Measurements from ENCODE around the gene TSPAN18. TPM values are rescaled to one million over a fixed set of nuclear protein-coding genes. Genes with fewer than 3 reads are reported as not detected.

TSPAN18 gene
- total RNA-seq, 1 experiment from 2014 or later = 21.3 TPM

DNA sequence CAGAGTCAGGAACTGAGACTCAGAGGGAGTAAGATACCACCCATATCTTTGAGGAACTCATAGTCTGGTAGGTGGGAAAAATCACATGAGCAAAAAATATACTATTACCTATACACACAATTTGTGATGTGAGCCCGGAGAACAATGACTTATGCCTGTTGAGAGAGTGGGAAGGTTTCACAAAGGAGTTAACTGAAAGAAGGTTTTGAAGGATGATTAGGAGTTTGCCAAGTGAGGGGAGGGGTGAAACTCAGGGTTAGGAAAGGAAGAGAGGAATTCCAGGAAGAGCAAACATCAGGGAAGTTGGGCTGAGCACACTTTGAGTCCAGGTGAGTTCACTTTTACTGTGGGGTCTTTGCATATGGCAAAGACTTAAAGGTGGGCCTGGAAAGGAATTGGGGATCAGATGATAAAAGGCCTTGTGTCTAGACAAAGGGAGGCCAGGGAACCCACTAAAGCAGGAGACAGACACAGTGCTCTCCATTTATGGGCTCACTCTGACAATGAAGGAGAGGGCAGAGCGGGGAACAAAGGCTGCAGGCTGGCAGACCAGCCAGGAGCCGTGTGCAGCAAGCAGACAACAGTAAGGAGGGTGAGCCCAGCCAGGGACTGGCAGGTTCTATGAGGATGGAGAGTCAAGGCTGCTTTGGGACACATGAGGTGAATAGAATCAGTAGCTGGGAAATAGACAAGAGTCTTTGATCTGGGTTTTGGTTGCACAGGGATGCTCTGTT, 33.1 kb downstream of the TSPAN18 start:
- Histone ChIP-seq H3K4me3 (ENCODE audit: low read depth in 2 of 2, low read length in 2 of 2) (no peak overlapping the region), H3K9me3 (ENCODE audit: control insufficient read depth, insufficient read depth, low read depth, low read length) (no peaks in the 10 kb centered on the region), H3K36me3 (ENCODE audit: control insufficient read depth, insufficient read depth, low read length) (no peaks in the 10 kb centered on the region), H3K27me3 (ENCODE audit: control insufficient read depth, insufficient read depth, low read length) (0 out of 2 replicates have a peak, but pooled peaks cover 4% of the 10 kb centered on the region), H3K4me1 (ENCODE audit: control insufficient read depth, insufficient read depth, low read length) (peaks cover 12% of the 10 kb centered on the region; the same call in 1 of the 2 replicates), H3K27ac (ENCODE audit: low read length) (no peak overlapping the region)
- ChIA-PET CTCF (interaction anchor here (0.6 kb wide), 1 partner anchor 135 kb away, joined by 3 read pairs; no protein-coding TSS in a partner anchor), POLR2A (interaction anchor here (0.6 kb wide), 1 partner anchor 118 kb away, joined by 4 read pairs; no protein-coding TSS in a partner anchor)
- ATAC-seq (no peak), DNase-seq (ENCODE audit: low read depth, low spot score) (no peak)
- in situ Hi-C loops (cut with HindIII; ENCODE audit: low pct_unique_long_range_greater_than_20kb, low sequenced_read_pairs) = no loop called here
- intact Hi-C loops (cut with micrococcal nuclease; ENCODE audit: unreplicated experiment) = no loop called here
- TF ChIP-seq TCF7L2 (IDR thresholded peaks at IDR 0.05; ENCODE audit: low read depth, low read length) (no peak), SIN3A (IDR thresholded peaks at IDR 0.05; ENCODE audit: borderline replicate concordance, insufficient read depth, low read depth, low read length) (no peak), POLR2AphosphoS5 (IDR thresholded peaks at IDR 0.05; ENCODE audit: low read depth, low read length) (no peak)
- TF ChIP-seq, protein P1, sequence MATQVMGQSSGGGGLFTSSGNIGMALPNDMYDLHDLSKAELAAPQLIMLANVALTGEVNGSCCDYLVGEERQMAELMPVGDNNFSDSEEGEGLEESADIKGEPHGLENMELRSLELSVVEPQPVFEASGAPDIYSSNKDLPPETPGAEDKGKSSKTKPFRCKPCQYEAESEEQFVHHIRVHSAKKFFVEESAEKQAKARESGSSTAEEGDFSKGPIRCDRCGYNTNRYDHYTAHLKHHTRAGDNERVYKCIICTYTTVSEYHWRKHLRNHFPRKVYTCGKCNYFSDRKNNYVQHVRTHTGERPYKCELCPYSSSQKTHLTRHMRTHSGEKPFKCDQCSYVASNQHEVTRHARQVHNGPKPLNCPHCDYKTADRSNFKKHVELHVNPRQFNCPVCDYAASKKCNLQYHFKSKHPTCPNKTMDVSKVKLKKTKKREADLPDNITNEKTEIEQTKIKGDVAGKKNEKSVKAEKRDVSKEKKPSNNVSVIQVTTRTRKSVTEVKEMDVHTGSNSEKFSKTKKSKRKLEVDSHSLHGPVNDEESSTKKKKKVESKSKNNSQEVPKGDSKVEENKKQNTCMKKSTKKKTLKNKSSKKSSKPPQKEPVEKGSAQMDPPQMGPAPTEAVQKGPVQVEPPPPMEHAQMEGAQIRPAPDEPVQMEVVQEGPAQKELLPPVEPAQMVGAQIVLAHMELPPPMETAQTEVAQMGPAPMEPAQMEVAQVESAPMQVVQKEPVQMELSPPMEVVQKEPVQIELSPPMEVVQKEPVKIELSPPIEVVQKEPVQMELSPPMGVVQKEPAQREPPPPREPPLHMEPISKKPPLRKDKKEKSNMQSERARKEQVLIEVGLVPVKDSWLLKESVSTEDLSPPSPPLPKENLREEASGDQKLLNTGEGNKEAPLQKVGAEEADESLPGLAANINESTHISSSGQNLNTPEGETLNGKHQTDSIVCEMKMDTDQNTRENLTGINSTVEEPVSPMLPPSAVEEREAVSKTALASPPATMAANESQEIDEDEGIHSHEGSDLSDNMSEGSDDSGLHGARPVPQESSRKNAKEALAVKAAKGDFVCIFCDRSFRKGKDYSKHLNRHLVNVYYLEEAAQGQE (IDR thresholded peaks at IDR 0.05; ENCODE audit: insufficient read depth in 1 of 2, low read depth in 2 of 2, low read length in 1 of 2) = no peak
- TF ChIP-seq, protein P2, sequence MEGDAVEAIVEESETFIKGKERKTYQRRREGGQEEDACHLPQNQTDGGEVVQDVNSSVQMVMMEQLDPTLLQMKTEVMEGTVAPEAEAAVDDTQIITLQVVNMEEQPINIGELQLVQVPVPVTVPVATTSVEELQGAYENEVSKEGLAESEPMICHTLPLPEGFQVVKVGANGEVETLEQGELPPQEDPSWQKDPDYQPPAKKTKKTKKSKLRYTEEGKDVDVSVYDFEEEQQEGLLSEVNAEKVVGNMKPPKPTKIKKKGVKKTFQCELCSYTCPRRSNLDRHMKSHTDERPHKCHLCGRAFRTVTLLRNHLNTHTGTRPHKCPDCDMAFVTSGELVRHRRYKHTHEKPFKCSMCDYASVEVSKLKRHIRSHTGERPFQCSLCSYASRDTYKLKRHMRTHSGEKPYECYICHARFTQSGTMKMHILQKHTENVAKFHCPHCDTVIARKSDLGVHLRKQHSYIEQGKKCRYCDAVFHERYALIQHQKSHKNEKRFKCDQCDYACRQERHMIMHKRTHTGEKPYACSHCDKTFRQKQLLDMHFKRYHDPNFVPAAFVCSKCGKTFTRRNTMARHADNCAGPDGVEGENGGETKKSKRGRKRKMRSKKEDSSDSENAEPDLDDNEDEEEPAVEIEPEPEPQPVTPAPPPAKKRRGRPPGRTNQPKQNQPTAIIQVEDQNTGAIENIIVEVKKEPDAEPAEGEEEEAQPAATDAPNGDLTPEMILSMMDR (IDR thresholded peaks at IDR 0.05) = no peak
- BruUV-seq (replicated peaks) = no TSS peak

GRCh38 chr11:44760477-44760872, 33.7 kb downstream of the TSPAN18 start:
- POLR2A ChIA-PET = interaction anchor here (0.6 kb wide), 1 partner anchor 119 kb away, joined by 4 read pairs; no protein-coding TSS in a partner anchor
- 0 out of 2 replicates have a peak, but pooled peaks cover 4% of the 10 kb centered on the region for H3K27me3 ChIP-seq (ENCODE audit: control insufficient read depth, insufficient read depth, low read length)
- H3K9me3 ChIP-seq (ENCODE audit: control insufficient read depth, insufficient read depth, low read depth, low read length) = no peaks in the 10 kb centered on the region
- intact Hi-C loops (cut with micrococcal nuclease; ENCODE audit: unreplicated experiment) = no loop called here
- CTCF ChIA-PET = interaction anchor here (0.6 kb wide), 1 partner anchor 20 kb away, joined by 3 read pairs; no protein-coding TSS in a partner anchor
- no peaks in the 10 kb centered on the region for H3K36me3 ChIP-seq (ENCODE audit: control insufficient read depth, insufficient read depth, low read length)
- no peak overlapping the region for H3K27ac ChIP-seq (ENCODE audit: low read length)
- H3K4me1 ChIP-seq (ENCODE audit: control insufficient read depth, insufficient read depth, low read length) = peaks cover 12% of the 10 kb centered on the region; the same call in 1 of the 2 replicates
- in situ Hi-C loops (cut with HindIII; ENCODE audit: low pct_unique_long_range_greater_than_20kb, low sequenced_read_pairs) = no loop called here
- DNase-seq (ENCODE audit: low read depth, low spot score) (no peak), ATAC-seq (no peak)
- TF ChIP-seq, protein P1 (IDR thresholded peaks at IDR 0.05; ENCODE audit: insufficient read depth in 1 of 2, low read depth in 2 of 2, low read length in 1 of 2) = no peak
- no peak for TF ChIP-seq SIN3A (IDR thresholded peaks at IDR 0.05; ENCODE audit: borderline replicate concordance, insufficient read depth, low read depth, low read length)
- no peak for TF ChIP-seq POLR2AphosphoS5 (IDR thresholded peaks at IDR 0.05; ENCODE audit: low read depth, low read length)
- TF ChIP-seq, protein P2 (IDR thresholded peaks at IDR 0.05) = no peak
- no peak for TF ChIP-seq TCF7L2 (IDR thresholded peaks at IDR 0.05; ENCODE audit: low read depth, low read length)
- H3K4me3 ChIP-seq (ENCODE audit: low read depth in 2 of 2, low read length in 2 of 2) = no peak overlapping the region
- no TSS peak for BruUV-seq (replicated peaks)

All from Panc1 (cell line).